Measurements from ENCODE around the gene TBC1D13. TPM values are rescaled to one million over a fixed set of nuclear protein-coding genes. Genes with fewer than 3 reads are reported as not detected.
A peak's percentile ranks its signal among the peaks of the same experiment; 100 is the strongest.

Gene TBC1D13
- total and polyA plus RNA-seq, 2 of the 13 experiments (the other 11 are each of a cell fraction or from before 2014, with no cell fraction given): 17.9 to 19.7 TPM

GRCh38 chr9:128829477-128830251, 42.6 kb downstream of the TBC1D13 start, which contains the start of gene SPOUT1 (continued):
- TF ChIP-seq NR0B2 (CRISPR knock-in tag; IDR thresholded peaks at IDR 0.05) (0 out of 2 replicates have a peak, but pooled peaks have one; percentile 15), ZNF30 (CRISPR knock-in tag; IDR thresholded peaks at IDR 0.05) (peak; percentile 26; the same call in 1 of the 2 replicates), ZNF383 (CRISPR knock-in tag; IDR thresholded peaks at IDR 0.05; ENCODE audit: borderline replicate concordance) (no peak), TMF1 (CRISPR knock-in tag; IDR thresholded peaks at IDR 0.05; ENCODE audit: low read depth) (peak; percentile 70; the same call in 1 of the 2 replicates), IRX3 (CRISPR knock-in tag; IDR thresholded peaks at IDR 0.05; ENCODE audit: borderline replicate concordance, low read depth) (no peak), DPF2 (CRISPR knock-in tag; IDR thresholded peaks at IDR 0.05; ENCODE audit: borderline replicate concordance, low read depth) (no peak), ZFAT (CRISPR knock-in tag; conservative IDR thresholded peaks at IDR 0.05) (no peak), ZNF768 (CRISPR knock-in tag; IDR thresholded peaks at IDR 0.05) (peak; percentile 60; the same call in 1 of the 2 replicates), ZNF160 (CRISPR knock-in tag; IDR thresholded peaks at IDR 0.05) (peak; percentile 63; the same call in 1 of the 2 replicates), SALL2 (CRISPR knock-in tag; IDR thresholded peaks at IDR 0.05) (peak; percentile 97), RNF219 (CRISPR knock-in tag; IDR thresholded peaks at IDR 0.05) (no peak)
- TF ChIP-seq, protein P1, sequence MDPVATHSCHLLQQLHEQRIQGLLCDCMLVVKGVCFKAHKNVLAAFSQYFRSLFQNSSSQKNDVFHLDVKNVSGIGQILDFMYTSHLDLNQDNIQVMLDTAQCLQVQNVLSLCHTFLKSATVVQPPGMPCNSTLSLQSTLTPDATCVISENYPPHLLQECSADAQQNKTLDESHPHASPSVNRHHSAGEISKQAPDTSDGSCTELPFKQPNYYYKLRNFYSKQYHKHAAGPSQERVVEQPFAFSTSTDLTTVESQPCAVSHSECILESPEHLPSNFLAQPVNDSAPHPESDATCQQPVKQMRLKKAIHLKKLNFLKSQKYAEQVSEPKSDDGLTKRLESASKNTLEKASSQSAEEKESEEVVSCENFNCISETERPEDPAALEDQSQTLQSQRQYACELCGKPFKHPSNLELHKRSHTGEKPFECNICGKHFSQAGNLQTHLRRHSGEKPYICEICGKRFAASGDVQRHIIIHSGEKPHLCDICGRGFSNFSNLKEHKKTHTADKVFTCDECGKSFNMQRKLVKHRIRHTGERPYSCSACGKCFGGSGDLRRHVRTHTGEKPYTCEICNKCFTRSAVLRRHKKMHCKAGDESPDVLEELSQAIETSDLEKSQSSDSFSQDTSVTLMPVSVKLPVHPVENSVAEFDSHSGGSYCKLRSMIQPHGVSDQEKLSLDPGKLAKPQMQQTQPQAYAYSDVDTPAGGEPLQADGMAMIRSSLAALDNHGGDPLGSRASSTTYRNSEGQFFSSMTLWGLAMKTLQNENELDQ (CRISPR knock-in tag; IDR thresholded peaks at IDR 0.05; ENCODE audit: borderline replicate concordance): no peak
- TF ChIP-seq, protein P2, sequence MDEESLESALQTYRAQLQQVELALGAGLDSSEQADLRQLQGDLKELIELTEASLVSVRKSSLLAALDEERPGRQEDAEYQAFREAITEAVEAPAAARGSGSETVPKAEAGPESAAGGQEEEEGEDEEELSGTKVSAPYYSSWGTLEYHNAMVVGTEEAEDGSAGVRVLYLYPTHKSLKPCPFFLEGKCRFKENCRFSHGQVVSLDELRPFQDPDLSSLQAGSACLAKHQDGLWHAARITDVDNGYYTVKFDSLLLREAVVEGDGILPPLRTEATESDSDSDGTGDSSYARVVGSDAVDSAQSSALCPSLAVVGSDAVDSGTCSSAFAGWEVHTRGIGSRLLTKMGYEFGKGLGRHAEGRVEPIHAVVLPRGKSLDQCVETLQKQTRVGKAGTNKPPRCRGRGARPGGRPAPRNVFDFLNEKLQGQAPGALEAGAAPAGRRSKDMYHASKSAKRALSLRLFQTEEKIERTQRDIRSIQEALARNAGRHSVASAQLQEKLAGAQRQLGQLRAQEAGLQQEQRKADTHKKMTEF (CRISPR knock-in tag; IDR thresholded peaks at IDR 0.05): peak; percentile 92
- TF ChIP-seq, protein P3, sequence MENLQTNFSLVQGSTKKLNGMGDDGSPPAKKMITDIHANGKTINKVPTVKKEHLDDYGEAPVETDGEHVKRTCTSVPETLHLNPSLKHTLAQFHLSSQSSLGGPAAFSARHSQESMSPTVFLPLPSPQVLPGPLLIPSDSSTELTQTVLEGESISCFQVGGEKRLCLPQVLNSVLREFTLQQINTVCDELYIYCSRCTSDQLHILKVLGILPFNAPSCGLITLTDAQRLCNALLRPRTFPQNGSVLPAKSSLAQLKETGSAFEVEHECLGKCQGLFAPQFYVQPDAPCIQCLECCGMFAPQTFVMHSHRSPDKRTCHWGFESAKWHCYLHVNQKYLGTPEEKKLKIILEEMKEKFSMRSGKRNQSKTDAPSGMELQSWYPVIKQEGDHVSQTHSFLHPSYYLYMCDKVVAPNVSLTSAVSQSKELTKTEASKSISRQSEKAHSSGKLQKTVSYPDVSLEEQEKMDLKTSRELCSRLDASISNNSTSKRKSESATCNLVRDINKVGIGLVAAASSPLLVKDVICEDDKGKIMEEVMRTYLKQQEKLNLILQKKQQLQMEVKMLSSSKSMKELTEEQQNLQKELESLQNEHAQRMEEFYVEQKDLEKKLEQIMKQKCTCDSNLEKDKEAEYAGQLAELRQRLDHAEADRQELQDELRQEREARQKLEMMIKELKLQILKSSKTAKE (CRISPR knock-in tag; IDR thresholded peaks at IDR 0.05; ENCODE audit: borderline replicate concordance): no peak
- TF ChIP-seq, protein P4, sequence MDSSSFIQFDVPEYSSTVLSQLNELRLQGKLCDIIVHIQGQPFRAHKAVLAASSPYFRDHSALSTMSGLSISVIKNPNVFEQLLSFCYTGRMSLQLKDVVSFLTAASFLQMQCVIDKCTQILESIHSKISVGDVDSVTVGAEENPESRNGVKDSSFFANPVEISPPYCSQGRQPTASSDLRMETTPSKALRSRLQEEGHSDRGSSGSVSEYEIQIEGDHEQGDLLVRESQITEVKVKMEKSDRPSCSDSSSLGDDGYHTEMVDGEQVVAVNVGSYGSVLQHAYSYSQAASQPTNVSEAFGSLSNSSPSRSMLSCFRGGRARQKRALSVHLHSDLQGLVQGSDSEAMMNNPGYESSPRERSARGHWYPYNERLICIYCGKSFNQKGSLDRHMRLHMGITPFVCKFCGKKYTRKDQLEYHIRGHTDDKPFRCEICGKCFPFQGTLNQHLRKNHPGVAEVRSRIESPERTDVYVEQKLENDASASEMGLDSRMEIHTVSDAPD (CRISPR knock-in tag; IDR thresholded peaks at IDR 0.05): 0 out of 2 replicates have a peak, but pooled peaks have one; percentile 6
- TF ChIP-seq, protein P5, sequence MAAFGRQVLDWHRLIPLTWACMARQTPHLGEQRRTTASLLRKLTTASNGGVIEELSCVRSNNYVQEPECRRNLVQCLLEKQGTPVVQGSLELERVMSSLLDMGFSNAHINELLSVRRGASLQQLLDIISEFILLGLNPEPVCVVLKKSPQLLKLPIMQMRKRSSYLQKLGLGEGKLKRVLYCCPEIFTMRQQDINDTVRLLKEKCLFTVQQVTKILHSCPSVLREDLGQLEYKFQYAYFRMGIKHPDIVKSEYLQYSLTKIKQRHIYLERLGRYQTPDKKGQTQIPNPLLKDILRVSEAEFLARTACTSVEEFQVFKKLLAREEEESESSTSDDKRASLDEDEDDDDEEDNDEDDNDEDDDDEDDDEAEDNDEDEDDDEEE (CRISPR knock-in tag; IDR thresholded peaks at IDR 0.05): no peak; the same call in 1 of the 2 replicates
